Stimulated activated CD8-positive, alpha-beta memory T cell treated with anti-CD3 and anti-CD28 coated beads, Interleukin-15, amount 100 ng/mL, for 4 hours (primary cell): ENCODE results near the gene DND1.
"Not testable (repeated sequence)": the region's sequence is repeated elsewhere in the genome, so short reads cannot be mapped to it uniquely, and the experiment has no call there.

ENCODE experiments used
- DNase-seq, 2 donors: peaks; one replicate each; pipeline ENCODE4 v3.0.0-alpha.2; 2020; ENCODE audit warnings: low read depth in 2 of 2

DND1 gene

DNA sequence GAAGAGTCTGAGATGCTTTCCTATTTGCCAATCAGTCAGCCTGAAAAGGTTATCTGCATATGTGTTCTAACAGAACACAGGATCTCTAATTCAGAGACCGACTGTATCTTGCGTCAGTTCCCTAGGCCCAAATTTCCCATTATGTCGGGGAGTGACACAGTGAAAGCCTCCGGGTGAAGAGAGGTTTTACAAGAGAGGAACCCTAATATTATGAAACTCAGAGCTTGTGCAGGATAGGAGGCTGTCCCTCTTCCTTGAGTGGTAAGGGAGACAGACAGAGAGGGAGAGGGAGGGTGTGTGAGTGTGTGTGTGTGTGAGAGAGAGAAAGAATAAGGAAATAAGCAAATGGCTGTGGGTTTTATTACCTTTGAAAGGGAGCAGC is 42.3 kb downstream of the DND1 start:
- DNase-seq = no peak

DNA sequence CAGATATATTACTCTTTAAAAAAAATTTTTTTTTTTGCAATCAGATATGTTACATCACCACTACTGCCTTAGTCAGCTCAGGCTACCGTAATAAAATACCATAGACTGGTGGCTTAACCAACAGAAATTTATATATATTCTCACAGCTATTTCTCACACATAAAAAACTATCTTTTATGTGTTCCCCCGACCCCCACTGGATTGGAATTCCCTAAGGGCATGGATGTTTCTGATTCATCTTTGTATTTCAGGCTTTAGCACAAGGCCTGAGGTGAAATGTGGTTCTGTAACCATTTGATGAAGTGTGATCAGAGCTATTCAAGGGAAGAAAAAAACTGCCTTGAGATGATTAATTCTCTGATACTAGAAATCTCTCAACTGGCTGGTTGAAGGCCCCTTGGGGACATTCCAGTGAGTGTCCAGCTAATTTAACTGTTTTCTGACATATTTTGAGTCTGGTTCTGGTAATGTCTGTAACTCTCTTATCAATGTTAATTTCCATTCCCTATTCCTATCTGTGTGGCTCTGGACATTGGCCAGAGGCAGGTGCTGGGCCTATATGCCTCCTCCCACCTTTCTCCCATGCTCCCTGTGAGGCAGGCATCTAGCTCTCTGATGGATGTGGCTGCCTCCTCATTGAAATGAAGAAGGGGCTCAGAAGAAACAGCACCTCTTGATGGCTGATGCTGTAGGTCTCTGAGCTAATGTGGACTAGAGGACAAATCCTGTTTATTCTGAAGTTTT is 42.9 kb downstream of the DND1 start:
- DNase-seq = no peak

DNA sequence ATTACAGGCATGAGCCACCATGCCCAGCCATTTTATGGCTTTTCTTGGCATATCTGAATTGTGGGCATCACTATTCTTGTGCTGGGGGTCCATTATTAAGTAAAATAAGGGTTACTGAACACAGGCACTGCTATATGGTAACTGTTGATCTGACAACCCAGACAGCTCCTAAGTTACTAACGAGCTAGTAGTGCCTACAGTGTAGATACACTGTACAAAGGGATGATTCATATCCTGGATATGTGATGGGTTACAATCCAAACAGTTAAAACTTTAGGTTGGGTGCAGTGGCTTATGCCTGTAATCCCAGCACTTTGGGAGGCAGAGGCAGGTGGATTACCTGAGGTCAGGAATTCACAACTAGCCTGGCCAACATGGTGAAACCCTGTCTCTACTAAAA is 44.7 kb downstream of the DND1 start:
- DNase-seq = no peak

DNA sequence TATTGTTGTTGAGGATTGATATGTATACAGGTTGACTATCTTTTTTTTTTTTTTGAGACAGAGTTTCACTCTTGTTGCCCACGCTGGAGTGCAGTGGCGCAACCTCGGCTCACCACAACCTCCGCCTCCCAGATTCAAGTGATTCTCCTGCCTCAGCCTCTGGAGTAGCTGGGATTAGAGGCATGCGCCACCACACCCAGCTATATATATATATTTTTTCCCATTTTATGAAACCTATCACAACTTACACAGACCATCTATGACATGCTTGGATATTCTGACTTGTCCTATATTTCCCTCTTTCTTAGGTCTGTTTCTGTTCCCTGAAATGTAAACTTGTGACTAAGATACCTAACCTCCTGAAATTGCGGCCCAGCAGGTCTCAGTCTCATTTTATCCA is 45.4 kb downstream of the DND1 start:
- DNase-seq = no peak

DNA sequence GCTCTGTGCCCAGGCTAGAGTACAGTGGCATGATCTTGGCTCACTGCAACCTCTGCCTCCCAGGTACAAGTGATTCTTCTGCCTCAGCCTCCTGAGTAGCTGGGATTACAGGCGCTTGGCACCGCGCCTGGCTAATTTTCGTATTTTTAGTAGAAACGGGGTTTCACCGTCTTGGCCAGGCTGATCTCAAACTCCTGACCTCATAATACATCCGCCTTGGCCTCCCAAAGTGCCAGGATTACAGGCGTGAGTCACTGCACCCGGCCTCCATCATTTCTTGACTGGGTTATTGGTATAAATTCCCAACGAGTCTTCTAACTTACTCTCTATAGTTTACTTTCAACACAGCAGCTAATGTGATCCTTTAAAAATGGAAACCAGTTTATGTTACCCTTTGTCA is 48.5 kb downstream of the DND1 start:
- DNase-seq = not testable (repeated sequence)

DNA sequence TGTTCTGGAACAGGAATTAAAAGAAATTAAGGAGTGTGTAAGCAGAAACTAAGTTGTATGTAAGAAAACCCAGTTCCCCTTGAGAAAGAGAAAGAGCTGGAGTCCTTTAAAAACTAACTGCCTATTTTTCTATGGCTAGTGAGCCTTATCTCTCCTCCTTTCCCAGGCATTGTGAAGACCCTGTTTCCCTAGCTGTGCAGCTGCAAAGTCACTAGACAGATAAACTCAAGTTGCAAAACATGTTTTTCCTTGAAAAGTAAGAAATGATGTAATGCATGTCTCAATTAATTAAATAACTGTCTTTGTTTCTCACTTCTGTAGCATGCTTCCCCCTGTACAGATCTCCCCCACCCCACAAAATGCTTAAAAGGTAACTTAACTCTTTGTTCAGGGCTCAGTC is 50.3 kb downstream of the DND1 start:
- not testable (repeated sequence) for DNase-seq

DNA sequence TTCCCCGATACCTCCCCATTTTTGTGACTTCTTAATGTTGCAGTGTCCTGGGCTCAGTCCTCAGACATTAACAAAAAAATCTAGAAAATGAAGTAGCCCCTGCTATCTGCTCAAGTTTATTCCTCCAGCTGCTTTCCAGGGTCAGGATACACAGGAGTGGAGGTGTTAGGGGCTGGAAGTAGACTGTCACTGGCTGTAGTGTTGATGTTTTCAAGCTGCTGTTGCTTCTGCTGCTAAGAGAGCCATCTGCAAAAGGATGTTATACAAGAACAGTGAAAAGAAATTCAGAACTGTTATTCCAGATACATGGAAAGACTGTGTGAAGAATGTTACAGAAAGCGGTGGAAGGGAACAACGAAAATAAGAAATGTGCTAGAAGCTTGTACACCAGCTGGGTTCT is 51.1 kb downstream of the DND1 start:
- DNase-seq = no peak
